ENCODE measurements around the gene TBC1D3I. TPM values are rescaled to one million over a fixed set of nuclear protein-coding genes. Genes with fewer than 3 reads are reported as not detected.
"Not testable (repeated sequence)": the region's sequence is repeated elsewhere in the genome, so short reads cannot be mapped to it uniquely, and the experiment has no call there.

The TBC1D3I gene
- total RNA-seq, 2 experiments from 2014 or later = 0.19 to 0.55 TPM

DNA sequence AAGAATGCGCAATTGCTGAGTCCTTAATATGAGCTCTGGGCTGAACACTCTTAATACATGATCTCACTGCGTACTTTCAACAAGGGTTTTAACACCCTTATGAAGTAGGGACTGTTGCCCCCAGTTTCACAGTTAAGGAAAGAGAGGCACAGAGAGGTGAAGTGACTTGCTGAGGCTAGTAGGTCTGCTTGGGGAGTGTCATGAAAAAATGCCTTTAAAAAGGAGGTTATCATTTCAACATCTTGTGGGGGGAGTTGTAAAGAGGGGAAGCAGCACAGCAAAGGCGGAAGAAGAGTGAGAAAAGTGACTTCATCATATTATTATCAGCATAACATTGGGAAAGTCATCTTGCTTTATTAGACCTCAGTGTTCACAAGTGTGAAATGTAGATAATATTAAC is 51.4 kb downstream of the TBC1D3I start:
- BruUV-seq (replicated peaks) = no TSS peak
- ChIA-PET POLR2A (no interaction called here), CTCF (ENCODE audit: unreplicated experiment) (no interaction called here)
- TF ChIP-seq EZH2phosphoT487 (IDR thresholded peaks at IDR 0.05; ENCODE audit: borderline replicate concordance, low read depth, low read length) (no peak), CTCF (conservative IDR thresholded peaks at IDR 0.05; ENCODE audit: low read length) (no peak)
- no peaks in the 10 kb centered on the region for H3K79me2 ChIP-seq (ENCODE audit: insufficient read depth, low read depth, low read length)
- H3K4me1 ChIP-seq (ENCODE audit: insufficient read depth, low read length, poor library complexity, severe bottlenecking) = peaks cover 30% of the 10 kb centered on the region
- H3K4me3 ChIP-seq (ENCODE audit: low read depth, low read length, poor library complexity, severe bottlenecking) = no peak overlapping the region
- no peak overlapping the region for H3K27ac ChIP-seq (ENCODE audit: low read depth, low read length, poor library complexity, severe bottlenecking)
- H3K9me2 ChIP-seq (ENCODE audit: insufficient read depth, low read length) = no peaks in the 10 kb centered on the region
- no peaks in the 10 kb centered on the region for H3K36me3 ChIP-seq (ENCODE audit: insufficient read depth, low read length)
- intact Hi-C loops (cut with micrococcal nuclease; ENCODE audit: unreplicated experiment) = no loop called here
- no peak overlapping the region for H2AFZ ChIP-seq (ENCODE audit: low read length)
- H4K20me1 ChIP-seq (ENCODE audit: insufficient read depth, low read length) = no peaks in the 10 kb centered on the region
- H3K9me3 ChIP-seq (ENCODE audit: low read length) = no peaks in the 10 kb centered on the region
- no peak for DNase-seq (ENCODE audit: low spot score)
- no peak overlapping the region for H3K4me2 ChIP-seq (ENCODE audit: low read length)

DNA sequence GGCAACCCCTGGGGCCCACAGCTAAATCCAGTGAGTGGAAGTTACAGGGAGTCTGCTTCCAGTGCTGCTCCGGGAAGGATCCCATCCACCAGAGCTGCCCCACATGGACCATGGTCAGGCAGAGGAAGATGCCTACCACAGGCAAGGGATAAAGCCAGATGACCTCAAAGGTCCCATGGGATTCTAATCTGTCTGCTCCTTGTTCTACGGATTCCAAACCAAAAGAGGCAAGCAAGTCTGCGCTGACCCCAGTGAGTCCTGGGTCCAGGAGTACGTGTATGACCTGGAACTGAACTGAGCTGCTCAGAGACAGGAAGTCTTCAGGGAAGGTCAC is 52.1 kb downstream of the TBC1D3I start:
- CTCF ChIA-PET (ENCODE audit: unreplicated experiment) = no interaction called here

GRCh38 chr17:36211484-36212271 is 52.7 kb downstream of the TBC1D3I start:
- H4K20me1 ChIP-seq (ENCODE audit: insufficient read depth, low read length); H3K79me2 ChIP-seq (ENCODE audit: insufficient read depth, low read depth, low read length); H3K9me3 ChIP-seq (ENCODE audit: low read length); DNase-seq (ENCODE audit: low spot score); H3K9me2 ChIP-seq (ENCODE audit: insufficient read depth, low read length); CTCF ChIA-PET (ENCODE audit: unreplicated experiment); H3K4me3 ChIP-seq (ENCODE audit: low read depth, low read length, poor library complexity, severe bottlenecking); intact Hi-C loops (cut with micrococcal nuclease; ENCODE audit: unreplicated experiment); H2AFZ ChIP-seq (ENCODE audit: low read length); BruUV-seq (replicated peaks); H3K27ac ChIP-seq (ENCODE audit: low read depth, low read length, poor library complexity, severe bottlenecking); H3K36me3 ChIP-seq (ENCODE audit: insufficient read depth, low read length): not testable (repeated sequence)
- POLR2A ChIA-PET = interaction anchor here (0.6 kb wide), 1 partner anchor 114 kb away, joined by 5 read pairs; no protein-coding TSS in a partner anchor
- H3K4me2 ChIP-seq (ENCODE audit: low read length) = peak overlapping the region; percentile 26; the same call in 1 of the 2 replicates
- H3K4me1 ChIP-seq (ENCODE audit: insufficient read depth, low read length, poor library complexity, severe bottlenecking) = peaks cover 30% of the 10 kb centered on the region

More for the DNA sequence above, 52.1 kb downstream of the TBC1D3I start:
- Histone ChIP-seq H3K79me2 (ENCODE audit: insufficient read depth, low read depth, low read length) (no peaks in the 10 kb centered on the region), H3K4me2 (ENCODE audit: low read length) (no peak overlapping the region), H4K20me1 (ENCODE audit: insufficient read depth, low read length) (no peaks in the 10 kb centered on the region), H3K9me3 (ENCODE audit: low read length) (no peaks in the 10 kb centered on the region), H3K9me2 (ENCODE audit: insufficient read depth, low read length) (no peaks in the 10 kb centered on the region), H3K4me1 (ENCODE audit: insufficient read depth, low read length, poor library complexity, severe bottlenecking) (peaks cover 30% of the 10 kb centered on the region), H3K36me3 (ENCODE audit: insufficient read depth, low read length) (no peaks in the 10 kb centered on the region), H3K27ac (ENCODE audit: low read depth, low read length, poor library complexity, severe bottlenecking) (no peak overlapping the region), H2AFZ (ENCODE audit: low read length) (no peak overlapping the region), H3K4me3 (ENCODE audit: low read depth, low read length, poor library complexity, severe bottlenecking) (no peak overlapping the region)
- POLR2A ChIA-PET = no interaction called here
- DNase-seq (ENCODE audit: low spot score) = no peak
- intact Hi-C loops (cut with micrococcal nuclease; ENCODE audit: unreplicated experiment) = no loop called here
- no TSS peak for BruUV-seq (replicated peaks)
- TF ChIP-seq EZH2phosphoT487 (IDR thresholded peaks at IDR 0.05; ENCODE audit: borderline replicate concordance, low read depth, low read length) (no peak), CTCF (conservative IDR thresholded peaks at IDR 0.05; ENCODE audit: low read length) (no peak)

DNA sequence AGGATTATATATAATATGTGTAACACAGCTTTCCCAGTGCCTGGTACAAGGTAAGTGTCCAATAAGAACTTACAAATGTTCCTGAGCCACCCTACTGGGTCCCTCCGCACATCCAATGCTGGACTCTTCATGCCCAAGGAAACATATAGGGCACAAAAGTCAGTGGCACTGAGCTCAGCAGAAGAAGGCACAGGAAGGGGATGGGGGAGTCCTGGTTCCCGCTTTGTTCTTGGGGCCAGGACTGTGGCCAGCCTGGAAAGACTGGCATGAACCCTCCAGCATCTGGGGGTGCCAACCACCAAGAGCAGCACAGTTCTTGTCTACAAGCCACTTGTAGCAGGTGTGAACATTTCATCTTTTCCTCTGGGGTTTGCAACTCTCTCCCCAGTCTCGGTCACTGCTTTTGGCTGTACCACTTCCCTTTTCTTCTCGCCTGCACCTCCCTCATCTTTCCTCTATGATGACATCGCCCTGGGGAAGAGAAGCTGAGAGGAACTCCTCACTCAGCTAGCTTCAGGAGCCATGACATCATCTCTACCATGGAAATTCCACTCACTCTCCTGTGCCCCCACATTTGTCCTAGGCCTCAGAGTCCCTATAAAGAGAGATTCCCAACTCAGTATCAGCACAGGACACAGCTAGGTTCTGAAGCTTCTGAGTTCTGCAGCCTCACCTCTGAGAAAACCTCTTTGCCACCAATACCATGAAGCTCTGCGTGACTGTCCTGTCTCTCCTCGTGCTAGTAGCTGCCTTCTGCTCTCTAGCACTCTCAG is 53.7 kb downstream of the TBC1D3I start, which contains the start of gene CCL4L2:
CCL4L2 (plus strand) TSS at position 625 of the 773 bp plus-strand sequence.
- BruUV-seq (replicated peaks); intact Hi-C loops (cut with micrococcal nuclease; ENCODE audit: unreplicated experiment); H3K9me2 ChIP-seq (ENCODE audit: insufficient read depth, low read length); H3K9me3 ChIP-seq (ENCODE audit: low read length); CTCF ChIA-PET (ENCODE audit: unreplicated experiment); POLR2A ChIA-PET; H3K79me2 ChIP-seq (ENCODE audit: insufficient read depth, low read depth, low read length); H3K36me3 ChIP-seq (ENCODE audit: insufficient read depth, low read length); H4K20me1 ChIP-seq (ENCODE audit: insufficient read depth, low read length): not testable (repeated sequence)
- Histone ChIP-seq H2AFZ (ENCODE audit: low read length) (peak within 1 kb of the TSS; percentile 16; the same call in 1 of the 2 replicates), H3K27ac (ENCODE audit: low read depth, low read length, poor library complexity, severe bottlenecking) (peak within 1 kb of the TSS; percentile 36), H3K4me3 (ENCODE audit: low read depth, low read length, poor library complexity, severe bottlenecking) (peak within 1 kb of the TSS; percentile 31), H3K4me1 (ENCODE audit: insufficient read depth, low read length, poor library complexity, severe bottlenecking) (peaks cover 40% of the 10 kb centered on the region), H3K4me2 (ENCODE audit: low read length) (peak within 1 kb of the TSS; percentile 75)
- DNase-seq (ENCODE audit: low spot score) = peak; percentile 64
